ENCODE results near the gene LENG8.

- no peak for TF ChIP-seq CTCF (IDR thresholded peaks at IDR 0.05; ENCODE audit: low read length)
- no peak for TF ChIP-seq EZH2 (IDR thresholded peaks at IDR 0.05; ENCODE audit: borderline replicate concordance, low read length)
These were observed 7.7 kb downstream of the LENG8 start for GRCh38 chr19:54456423-54457373.
